Mucosa of gallbladder (tissue), 1 donor: ENCODE data around the gene LGR6. TPM values are rescaled to one million over a fixed set of nuclear protein-coding genes. Genes with fewer than 3 reads are reported as not detected.

ENCODE experiments used
- DNase-seq: peaks from one replicate; pipeline ENCODE4 v3.0.0-alpha.2; 2020; ENCODE audit warnings: low spot score
- total RNA-seq: library from RNA; stranded (reverse); gene quantifications from one replicate; pipeline ENCODE4 v1.2.1, GENCODE V29; 2021
- donor health status: DM: no; HTN: no; CAD: no.

LGR6 gene
- total RNA-seq, 1 donor from 2014 or later = 60.7 TPM

DNA sequence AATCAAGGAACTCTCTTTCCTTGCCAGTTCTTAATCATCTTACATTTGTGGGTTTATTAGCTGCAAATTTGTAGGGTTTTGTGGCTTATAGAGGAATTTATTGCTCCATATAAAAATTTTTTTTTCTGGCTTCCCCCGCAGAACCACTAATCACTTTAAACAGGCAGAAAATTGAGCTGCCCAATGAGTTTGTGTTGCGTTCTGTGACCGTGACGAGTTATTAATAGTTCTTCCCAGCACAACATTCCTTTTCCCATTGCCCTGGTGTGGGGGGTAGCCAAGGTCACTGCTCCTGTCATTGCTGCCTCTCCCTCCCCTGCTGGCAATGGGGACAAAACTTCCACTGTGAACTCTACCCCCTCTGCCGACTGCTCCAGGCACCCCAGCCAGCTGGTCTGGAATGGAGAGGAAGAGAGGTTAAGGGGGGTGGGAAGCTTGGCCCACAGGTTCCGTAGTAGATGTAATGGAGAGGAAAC, 93.1 kb downstream of the LGR6 start:
- no peak for DNase-seq

DNA sequence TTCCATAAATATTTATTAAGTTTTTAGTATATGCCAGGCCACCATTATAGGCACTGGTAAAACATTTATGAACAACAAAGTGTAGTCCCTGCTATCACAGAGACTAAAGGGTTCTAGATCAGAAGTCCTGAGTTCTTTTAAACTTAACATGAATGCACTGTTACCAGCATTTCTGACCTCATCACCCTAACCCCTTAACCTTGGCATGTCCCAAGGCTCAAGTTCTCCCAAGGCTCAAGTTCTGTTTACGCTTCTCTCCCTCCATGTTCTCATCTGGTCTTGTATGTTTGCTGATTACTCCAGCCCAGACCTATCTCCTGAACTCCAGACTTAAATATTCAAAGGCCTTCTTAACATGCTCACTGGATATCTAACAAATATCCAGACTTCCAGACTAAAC, 93.6 kb downstream of the LGR6 start:
- DNase-seq = no peak

DNA sequence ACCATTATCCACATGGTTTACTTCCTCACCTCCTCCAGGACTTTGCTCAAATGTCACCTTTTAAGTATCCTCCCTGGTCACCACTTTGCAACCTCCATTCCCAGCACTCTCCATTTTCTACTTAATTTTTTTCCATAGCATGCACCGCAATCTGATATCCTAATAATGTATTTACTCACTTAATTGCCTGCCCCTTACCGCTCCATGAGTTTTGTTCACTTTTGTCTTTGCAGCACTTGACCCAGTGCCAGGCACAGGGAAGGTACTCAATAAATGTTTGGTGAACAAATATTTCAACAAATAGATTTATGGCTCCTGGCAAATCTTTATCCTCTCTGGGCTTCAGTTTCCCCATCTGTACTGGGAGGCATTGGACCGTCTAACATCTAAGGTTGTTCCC, 94.6 kb downstream of the LGR6 start:
- no peak for DNase-seq

DNA sequence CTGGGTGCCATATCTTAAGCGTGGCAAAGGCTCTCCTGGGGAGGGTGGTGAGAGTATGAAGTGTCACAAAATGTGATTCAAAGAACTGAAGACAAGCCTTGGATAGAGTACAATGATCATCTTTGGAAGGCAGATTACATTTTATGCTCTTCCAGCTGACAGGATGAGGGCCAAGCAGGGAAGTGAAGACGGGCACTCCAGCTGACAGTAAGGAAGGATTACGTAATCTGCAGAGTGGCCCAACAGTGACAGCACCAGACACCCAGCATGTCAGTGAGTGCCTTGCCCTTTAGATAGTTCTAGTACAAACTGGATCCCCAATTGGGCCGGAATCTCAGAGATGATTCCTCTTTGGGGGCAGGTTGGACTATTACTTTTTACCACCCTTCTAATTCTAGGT, 95.4 kb downstream of the LGR6 start:
- DNase-seq = no peak

DNA sequence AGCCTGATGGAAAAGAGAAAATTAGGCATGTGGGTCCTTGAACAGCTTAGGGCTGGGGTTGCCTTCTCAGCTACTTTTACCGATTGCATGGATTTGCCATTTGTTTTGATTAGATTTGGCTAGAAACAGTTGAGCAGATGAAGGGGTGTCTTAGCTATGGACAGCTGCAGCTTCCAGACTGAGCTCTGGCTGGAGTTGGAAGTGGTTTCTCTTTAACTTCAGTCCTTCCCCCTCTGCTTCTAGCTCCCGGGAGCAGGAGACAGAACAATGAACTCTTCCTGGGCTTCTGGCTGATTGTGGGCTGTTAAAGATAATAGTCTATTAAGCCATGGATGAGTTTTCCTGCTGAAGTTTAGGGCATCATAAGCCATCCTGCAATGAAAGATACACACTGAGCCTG, 97.4 kb downstream of the LGR6 start:
- DNase-seq = no peak

DNA sequence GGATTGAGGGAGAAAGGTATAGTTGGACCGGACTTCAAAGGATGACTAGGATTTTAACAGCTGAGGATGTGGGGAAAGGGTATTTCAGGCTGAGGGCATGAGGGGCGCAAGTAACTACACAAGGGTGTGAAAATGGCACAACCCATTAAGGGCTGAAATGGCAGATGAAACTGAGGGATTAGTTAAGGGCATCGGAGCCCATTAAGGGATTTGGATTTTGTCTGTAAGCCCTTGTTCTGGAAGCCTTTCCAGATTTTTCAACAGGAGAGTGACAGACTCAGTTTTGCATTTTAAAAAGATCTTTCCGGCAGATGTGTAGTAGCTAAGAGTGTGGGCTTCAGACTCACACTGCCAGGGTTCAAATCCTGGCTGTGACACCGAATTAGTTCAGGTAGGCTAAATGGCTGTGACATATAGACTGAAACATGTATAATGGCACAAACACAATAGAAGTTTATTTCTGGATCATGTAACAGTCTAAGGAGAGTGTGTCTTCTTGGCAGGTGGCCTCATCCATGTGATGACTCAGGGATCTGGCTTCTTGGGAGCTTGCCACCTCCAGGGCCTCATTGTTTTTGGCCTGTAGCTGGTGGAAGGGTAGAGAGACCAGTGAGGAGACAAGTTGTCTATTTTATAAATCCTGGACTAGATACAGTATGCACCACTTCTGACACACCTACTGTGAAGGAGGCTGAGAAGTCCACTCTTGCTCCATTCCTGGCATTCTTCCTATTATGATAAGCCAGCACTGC, 98.5 kb downstream of the LGR6 start:
- DNase-seq = peak; percentile 59

DNA sequence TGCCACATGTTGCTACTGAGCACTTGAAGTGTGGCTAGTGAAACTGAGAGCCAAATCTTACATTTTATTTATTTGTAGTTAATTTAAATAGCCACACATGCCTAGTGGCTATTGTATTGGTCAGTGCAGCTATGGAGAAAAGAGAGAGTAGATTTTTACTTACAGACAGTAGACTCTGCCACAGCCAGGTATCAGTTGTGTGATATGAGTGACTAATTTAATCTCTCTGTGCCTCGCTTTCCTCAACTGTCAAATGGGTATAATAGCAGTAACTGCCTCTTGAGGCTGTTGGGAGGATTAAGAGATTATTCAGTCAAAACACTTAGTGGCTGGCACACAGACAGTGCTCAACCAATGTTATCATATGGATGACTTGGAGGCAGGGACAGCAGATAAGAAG, 99.2 kb downstream of the LGR6 start:
- no peak for DNase-seq

DNA sequence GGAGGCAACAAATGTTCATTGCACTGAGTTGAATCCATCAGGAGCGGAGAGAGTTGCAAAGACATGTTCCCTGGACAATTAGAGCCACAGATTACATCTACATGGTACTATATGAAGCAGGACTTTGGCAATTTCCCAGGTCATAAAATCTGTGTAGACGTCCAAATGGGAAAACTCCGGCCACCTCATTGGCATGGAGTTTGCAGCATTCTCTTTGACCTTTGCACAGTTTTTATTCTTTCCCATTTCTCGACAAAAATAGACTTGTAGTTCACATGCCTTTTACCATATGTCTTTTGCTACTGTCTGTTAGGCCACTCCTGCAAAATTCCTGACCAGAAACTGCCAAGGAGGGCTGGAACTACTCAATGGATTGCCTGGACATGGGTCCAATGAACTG, 100.0 kb downstream of the LGR6 start:
- no peak for DNase-seq

DNA sequence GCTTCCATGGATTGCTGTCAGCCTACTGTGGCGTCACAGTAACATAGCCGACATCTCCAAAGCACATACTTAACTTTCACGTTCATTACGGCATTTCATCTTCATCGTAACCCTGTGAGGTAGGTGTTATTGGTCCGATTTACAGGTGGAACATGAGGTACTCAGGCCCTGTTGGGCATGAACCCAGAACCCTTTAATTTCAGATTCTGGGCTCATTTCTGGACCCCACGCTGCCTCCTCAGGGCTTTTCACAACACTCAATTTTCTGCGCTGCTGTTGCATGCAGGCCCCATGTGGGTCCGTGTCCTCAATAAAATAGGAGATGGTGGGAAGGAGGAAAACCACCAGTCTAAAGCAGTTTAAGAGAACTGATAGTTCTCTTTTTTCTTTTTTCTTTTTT, 108.6 kb downstream of the LGR6 start:
- DNase-seq = no peak

DNA sequence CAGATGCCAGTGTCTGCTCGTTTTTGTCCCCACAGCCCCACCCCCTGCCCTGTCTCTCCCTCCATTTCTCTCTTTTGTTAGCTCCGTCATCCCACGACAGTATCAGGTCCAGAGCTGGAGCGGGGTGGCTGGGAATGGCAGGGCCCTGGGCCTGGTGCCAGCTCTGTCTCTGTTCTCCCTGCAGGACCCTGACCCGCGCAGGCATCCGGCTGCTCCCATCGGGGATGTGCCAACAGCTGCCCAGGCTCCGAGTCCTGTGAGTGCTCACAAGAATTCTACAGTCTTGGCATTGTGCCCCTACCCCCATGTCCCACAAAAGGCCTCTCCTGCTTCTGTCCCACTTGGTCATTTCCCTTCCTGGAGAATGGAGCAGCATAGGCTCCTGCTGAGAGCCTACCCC, 110.8 kb downstream of the LGR6 start:
- DNase-seq = peak; percentile 22

DNA sequence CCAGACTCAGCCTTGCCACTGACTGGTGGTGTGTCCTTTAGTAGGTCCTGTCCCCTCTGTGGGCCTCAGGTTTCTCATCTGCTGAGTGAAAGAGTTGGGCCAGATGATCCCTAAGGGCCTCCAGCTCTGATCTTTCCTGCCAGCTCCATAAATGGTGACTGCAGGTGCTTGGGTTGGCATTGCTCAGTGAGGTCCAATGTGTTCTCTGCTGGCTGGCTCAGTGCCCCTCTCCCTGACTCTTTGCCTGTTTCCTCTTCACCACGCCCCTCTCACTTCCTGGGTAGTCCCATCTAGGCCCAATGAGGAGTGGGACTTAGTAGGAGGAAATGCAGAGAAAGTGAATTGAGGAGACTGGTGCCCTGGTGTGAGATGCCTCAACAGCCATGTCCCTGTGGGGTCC, 111.6 kb downstream of the LGR6 start:
- DNase-seq = no peak

DNA sequence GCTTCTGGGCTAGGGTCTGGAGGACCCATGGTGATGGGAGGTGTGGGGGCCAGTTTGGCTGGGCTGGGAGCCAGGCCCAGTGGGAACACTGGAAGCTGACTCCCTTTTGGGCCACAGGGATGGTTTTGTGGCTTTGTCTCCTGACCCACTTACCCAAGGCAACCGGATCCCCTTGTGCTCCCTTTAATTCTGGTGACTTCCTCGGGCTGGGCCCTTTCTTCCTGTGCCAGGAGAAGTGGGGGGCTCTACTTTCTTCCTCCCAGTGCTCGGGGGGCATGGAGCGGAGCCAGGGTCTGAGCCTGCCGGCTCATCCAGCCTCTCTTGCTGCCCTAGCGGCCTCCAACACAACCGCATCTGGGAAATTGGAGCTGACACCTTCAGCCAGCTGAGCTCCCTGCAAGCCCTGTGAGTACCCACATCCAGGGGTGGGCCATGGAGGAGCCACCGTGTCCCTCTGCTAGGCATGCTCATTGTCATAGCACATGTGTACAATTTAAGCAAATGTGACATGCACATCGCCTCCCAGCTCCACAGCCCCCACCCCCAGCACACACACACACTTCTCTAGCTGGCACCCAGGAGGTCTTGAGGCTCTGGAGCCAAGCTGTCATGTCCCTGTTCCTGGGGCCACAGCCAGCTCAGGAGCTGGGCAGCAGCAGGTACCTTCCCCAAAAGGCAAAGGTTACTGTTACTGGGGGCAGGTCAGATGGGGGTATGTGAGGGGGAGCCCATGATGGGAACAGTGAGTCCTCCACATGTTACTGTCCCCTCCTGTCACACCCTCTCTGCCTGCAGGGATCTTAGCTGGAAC, 113.1 kb downstream of the LGR6 start:
- DNase-seq = no peak

DNA sequence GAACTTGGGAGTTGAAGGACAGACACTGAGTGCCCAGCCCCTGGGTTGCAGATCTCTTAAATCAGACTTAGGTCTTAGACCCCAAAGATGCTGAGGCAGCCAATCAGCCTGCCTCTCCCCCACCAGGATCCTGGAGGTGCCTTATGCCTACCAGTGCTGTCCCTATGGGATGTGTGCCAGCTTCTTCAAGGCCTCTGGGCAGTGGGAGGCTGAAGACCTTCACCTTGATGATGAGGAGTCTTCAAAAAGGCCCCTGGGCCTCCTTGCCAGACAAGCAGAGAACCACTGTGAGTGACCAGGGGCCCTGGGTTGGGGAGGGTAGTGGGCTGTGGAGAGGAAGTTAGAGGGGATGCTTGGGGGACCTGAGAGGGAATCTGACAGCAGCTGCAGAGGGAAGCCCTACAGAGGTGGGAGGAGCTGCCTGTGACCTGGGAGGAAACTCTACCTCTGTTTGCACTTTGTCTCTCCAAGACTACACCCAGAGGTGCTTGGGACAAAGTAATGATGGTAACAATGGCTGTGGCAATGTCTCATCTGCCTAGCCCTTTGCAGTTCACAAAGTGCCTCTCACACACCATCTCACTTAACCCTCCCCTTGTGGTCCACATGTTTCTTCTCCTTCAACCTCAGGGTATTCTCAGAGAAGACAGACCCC, 116.6 kb downstream of the LGR6 start:
- DNase-seq = no peak

DNA sequence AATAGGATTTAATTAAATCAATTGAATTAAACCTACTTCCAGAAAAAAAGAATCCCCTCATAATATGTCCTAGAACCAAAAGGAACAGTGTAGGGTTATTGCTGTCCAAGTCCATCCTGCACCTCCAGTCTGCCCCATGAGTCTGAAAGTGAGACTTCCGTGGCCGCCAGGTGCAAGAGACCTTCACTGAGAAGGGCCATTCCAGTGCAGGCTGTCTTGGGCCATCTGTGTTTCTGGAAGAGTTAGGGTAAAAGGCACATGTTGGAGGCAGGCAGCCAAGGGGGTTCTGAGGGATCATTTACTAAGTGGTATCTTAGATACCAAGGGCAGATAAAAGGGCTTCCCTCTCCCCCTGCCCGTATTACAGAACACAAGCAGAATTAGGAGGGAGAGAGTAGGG, 117.1 kb downstream of the LGR6 start:
- no peak for DNase-seq

DNA sequence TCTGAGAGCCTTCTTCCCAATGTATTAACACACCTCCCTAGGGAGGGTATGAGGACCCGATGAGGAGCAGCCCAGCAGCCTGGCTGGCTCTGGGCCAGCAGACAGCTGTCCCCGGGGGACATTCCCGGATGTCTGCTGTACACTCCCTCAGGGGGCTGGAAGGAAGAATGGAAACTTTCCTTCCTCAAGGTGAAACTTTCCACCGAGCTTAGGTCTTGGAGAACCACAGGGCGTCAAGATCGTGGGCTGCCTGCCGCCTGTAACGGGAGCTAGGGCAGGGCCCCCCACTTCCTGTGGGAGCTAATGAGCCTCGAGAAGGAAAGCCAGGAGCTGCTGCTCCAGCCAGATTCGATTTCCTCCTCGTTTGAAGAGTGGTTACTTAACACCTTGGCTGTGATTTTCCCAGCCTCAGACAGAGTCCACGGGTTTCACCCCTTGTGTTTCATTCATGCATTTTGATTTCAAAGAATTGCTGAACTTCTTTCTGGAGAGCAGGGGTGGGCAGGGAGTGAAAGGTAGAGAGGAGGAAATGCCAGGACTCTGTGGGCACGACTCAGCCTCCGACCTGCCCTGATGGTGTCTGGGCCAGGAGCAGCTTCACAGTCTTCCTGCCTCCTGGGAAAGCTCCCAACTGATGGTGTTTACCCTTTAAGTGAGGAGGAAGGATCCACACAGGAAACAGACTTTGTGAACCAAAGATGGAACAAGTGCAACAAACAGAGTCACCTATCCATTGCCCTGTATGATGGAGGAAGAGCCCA, 118.5 kb downstream of the LGR6 start:
- DNase-seq = no peak

DNA sequence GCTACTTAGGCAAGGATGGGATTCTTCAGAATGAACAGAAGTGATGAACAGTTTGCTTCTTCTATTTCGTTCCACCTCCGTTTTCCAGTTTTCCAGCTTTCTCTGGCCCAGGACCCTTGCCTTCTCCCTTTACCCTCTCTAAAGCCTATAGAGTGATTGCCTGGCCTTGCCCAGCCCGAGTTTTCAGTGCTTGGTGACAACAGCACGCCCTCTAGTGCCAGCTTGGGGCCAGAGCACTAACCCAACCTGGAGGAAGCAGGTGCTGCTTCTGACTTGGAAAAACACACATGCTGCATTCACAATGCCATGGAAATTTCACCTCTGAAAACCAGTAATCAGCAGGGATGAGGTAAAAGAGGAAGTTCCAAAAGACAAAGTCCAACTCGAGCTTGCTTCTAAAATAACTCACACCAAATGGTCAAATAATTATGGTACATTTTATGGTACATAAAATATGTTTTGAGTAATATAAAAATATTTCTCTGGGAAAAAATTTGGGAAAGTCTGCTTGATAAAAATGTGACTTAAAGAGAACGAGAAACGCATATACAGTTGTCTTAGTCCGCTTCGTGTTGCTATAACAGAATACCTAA, 122.1 kb downstream of the LGR6 start:
- DNase-seq = peak; percentile 78

DNA sequence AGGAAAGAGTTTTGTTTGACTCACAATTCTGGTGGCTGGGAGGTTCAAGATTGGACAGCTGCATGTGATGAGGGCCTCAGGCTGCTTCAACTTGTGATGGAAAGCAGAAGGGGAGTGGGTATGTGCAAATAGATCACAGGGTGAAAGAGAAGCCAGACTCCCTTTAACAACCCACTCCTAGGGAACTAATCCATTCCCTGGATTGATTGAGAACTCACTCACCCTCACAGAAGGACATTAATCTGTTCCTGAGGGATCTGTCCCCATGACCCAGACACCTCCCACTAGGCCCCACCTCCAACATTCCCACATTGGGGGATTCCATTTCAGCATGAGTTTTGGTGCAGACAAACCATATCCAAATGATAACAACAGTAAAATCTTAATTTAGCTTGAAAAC, 122.6 kb downstream of the LGR6 start:
- DNase-seq = no peak

DNA sequence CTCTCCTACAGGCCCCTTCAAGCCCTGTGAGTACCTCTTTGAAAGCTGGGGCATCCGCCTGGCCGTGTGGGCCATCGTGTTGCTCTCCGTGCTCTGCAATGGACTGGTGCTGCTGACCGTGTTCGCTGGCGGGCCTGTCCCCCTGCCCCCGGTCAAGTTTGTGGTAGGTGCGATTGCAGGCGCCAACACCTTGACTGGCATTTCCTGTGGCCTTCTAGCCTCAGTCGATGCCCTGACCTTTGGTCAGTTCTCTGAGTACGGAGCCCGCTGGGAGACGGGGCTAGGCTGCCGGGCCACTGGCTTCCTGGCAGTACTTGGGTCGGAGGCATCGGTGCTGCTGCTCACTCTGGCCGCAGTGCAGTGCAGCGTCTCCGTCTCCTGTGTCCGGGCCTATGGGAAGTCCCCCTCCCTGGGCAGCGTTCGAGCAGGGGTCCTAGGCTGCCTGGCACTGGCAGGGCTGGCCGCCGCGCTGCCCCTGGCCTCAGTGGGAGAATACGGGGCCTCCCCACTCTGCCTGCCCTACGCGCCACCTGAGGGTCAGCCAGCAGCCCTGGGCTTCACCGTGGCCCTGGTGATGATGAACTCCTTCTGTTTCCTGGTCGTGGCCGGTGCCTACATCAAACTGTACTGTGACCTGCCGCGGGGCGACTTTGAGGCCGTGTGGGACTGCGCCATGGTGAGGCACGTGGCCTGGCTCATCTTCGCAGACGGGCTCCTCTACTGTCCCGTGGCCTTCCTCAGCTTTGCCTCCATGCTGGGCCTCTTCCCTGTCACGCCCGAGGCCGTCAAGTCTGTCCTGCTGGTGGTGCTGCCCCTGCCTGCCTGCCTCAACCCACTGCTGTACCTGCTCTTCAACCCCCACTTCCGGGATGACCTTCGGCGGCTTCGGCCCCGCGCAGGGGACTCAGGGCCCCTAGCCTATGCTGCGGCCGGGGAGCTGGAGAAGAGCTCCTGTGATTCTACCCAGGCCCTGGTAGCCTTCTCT, 124.6 kb downstream of the LGR6 start:
- no peak for DNase-seq

DNA sequence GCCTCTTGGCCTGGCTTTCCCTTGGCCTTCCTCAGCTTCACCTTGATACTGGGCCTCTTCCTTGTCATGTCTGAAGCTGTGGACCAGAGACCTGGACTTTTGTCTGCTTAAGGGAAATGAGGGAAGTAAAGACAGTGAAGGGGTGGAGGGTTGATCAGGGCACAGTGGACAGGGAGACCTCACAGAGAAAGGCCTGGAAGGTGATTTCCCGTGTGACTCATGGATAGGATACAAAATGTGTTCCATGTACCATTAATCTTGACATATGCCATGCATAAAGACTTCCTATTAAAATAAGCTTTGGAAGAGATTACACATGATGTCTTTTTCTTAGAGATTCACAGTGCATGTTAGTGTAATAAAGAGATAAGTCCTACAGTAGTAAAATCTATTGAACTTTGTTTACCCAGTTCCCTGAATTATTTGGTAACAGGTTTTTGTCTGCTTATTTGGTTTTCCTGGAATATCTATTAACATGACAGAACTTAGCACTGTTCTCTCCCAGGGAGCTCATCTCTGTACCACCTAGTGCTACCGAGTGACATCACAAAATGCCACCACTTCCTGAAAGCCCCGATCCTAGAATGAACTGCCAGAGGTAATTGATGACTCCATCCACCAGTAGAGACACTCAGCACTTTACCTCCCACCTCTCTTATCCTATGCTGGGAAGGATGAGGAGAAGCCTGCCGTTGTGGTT, 125.9 kb downstream of the LGR6 start:
- DNase-seq = no peak

DNA sequence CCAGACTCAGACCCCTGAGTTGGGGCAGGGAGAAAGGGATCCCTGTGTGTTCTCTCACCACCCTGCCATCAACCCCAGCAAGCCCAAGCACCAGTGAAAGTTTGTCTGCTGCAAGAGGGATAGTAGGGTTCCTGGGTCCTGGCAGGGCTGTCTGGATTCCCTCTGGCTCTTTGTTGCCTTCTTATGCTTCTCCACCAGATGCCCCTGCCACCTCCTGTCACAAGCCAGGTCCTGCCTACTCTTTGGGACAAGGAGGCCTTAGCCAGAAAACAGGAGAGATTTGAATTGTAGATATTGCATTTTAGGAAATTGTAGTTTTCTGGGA, 126.4 kb downstream of the LGR6 start:
- DNase-seq = no peak
